H1 (cell line): ENCODE measurements around the gene DOCK10. TPM values are rescaled to one million over a fixed set of nuclear protein-coding genes. Genes with fewer than 3 reads are reported as not detected.

ENCODE experiments used
- CTCF ChIA-PET: fragments of 300-600 bp; sonication (Branson Sonifier 250); formaldehyde crosslinking; loops from one replicate; lab custom pipeline; 2021; ENCODE audit not compliant: partially characterized antibody; lab: Charles Lee
- POLR2A ChIA-PET: fragments of 300-600 bp; sonication (Branson Sonifier 250); formaldehyde crosslinking; loops from one replicate; lab custom pipeline; 2021; ENCODE audit warnings: inconsistent platforms; ENCODE audit not compliant: partially characterized antibody; lab: Charles Lee
- DNase-seq, 2 experiments: peaks; one replicate each; pipeline versions ENCODE4 v3.0.0 to v3.0.0-alpha.2; 2010 to 2022; ENCODE audit warnings: low spot score in 2 of 2, low read depth in 1 of 2, mixed read lengths in 1 of 2
- FAIRE-seq: peaks from 2 replicates; lab custom pipeline; 2011; peaks lifted over from hg19 to GRCh38; lab: Jason Lieb, UNC
- H2AFZ ChIP-seq: 2 replicates; pipeline ENCODE4 v1.8.1; 2012; ENCODE audit warnings: low read length, inconsistent platforms
- H2AK5ac ChIP-seq: 2 replicates; pipeline ENCODE4 v1.6.1; 2013; ENCODE audit warnings: low read depth, low read length
- H2BK120ac ChIP-seq: replicated peaks from 2 replicates; pipeline ENCODE3; 2013; ENCODE audit warnings: low read depth, low read length, inconsistent platforms
- H2BK12ac ChIP-seq: 2 replicates; pipeline ENCODE4 v1.6.1; 2013; ENCODE audit warnings: low read depth, low read length
- H2BK15ac ChIP-seq: 2 replicates; pipeline ENCODE4 v1.6.1; 2013; ENCODE audit warnings: low read length
- H2BK20ac ChIP-seq: 2 replicates; pipeline ENCODE4 v1.6.1; 2013; ENCODE audit warnings: low read length
- H2BK5ac ChIP-seq: 2 replicates; pipeline ENCODE4 v1.6.1; 2013; ENCODE audit warnings: low read depth, low read length
- H3K14ac ChIP-seq: 2 replicates; pipeline ENCODE4 v1.6.1; 2013; ENCODE audit warnings: inconsistent platforms; ENCODE audit not compliant: insufficient read length
- H3K18ac ChIP-seq: 2 replicates; pipeline ENCODE4 v1.6.1; 2013; ENCODE audit warnings: low read length; ENCODE audit errors: extremely low read depth
- H3K23ac ChIP-seq: 2 replicates; pipeline ENCODE4 v1.6.1; 2013; ENCODE audit warnings: inconsistent platforms; ENCODE audit not compliant: insufficient read length
- H3K23me2 ChIP-seq: 2 replicates; pipeline ENCODE4 v1.6.1; 2013; ENCODE audit warnings: low read depth, low read length
- H3K27ac ChIP-seq: 2 replicates; pipeline ENCODE4 v1.6.1; 2011; ENCODE audit warnings: low read depth, low read length, inconsistent platforms
- H3K27me3 ChIP-seq, 4 experiments: replicated peaks in 1 of 4; 1 replicate in 1 of 4; 2 replicates in 3 of 4; pipeline versions ENCODE4 v1.6.1 to v1.8.1; 2011 to 2013; ENCODE audit warnings: low read length in 3 of 4, mild to moderate bottlenecking in 3 of 4, inconsistent platforms in 2 of 4, mixed read lengths in 2 of 4, moderate library complexity in 1 of 4; ENCODE audit not compliant: control insufficient read depth in 3 of 4, insufficient read depth in 3 of 4; ENCODE audit errors: extremely low read depth in 1 of 4
- H3K36me3 ChIP-seq, 4 experiments: 2 replicates each; pipeline versions ENCODE4 v1.6.1 to v1.8.1; 2011 to 2013; ENCODE audit warnings: mild to moderate bottlenecking in 4 of 4, low read length in 3 of 4, moderate library complexity in 2 of 4, control low read depth in 1 of 4, inconsistent platforms in 1 of 4; ENCODE audit not compliant: insufficient read depth in 4 of 4, control insufficient read depth in 2 of 4
- H3K4ac ChIP-seq: replicated peaks from 2 replicates; pipeline ENCODE3; 2013; ENCODE audit warnings: low read length, low read depth, mixed read lengths, inconsistent platforms; ENCODE audit not compliant: insufficient read length
- H3K4me1 ChIP-seq, 4 experiments: replicated peaks in 1 of 4; 1 replicate in 1 of 4; 2 replicates in 3 of 4; pipeline versions ENCODE4 v1.6.1 to v1.8.1; 2011 to 2013; ENCODE audit warnings: low read length in 3 of 4, inconsistent platforms in 2 of 4, mixed read lengths in 1 of 4; ENCODE audit not compliant: insufficient read depth in 4 of 4, control insufficient read depth in 3 of 4
- H3K4me2 ChIP-seq, 2 experiments: 2 replicates each; pipeline versions ENCODE4 v1.6.1 to v1.8.1; 2011 to 2013; ENCODE audit warnings: low read depth in 2 of 2, low read length in 2 of 2, control low read depth in 1 of 2, inconsistent platforms in 1 of 2, mild to moderate bottlenecking in 1 of 2; ENCODE audit not compliant: insufficient read depth in 1 of 2
- H3K4me3 ChIP-seq, 4 experiments: fragments of 200-600, 300-600 bp in 1 of 4; sonication (generic), shearing (Covaris generic), sonication (Bioruptor Twin) in 1 of 4; 2 replicates each; pipeline versions ENCODE4 v1.5.1 to v1.8.1; 2011 to 2016; ENCODE audit warnings: low read length in 4 of 4, low read depth in 3 of 4, control low read depth in 2 of 4, inconsistent platforms in 2 of 4, mild to moderate bottlenecking in 2 of 4, mixed read lengths in 1 of 4, moderate library complexity in 1 of 4; ENCODE audit not compliant: insufficient read depth in 2 of 4; ENCODE audit errors: extremely low read depth in 1 of 4
- H3K56ac ChIP-seq: replicated peaks from 2 replicates; pipeline ENCODE3; 2013; ENCODE audit warnings: low read depth, mild to moderate bottlenecking, mixed read lengths, low read length, inconsistent platforms; ENCODE audit not compliant: insufficient read length
- H3K79me1 ChIP-seq: 2 replicates; pipeline ENCODE4 v1.6.1; 2013; ENCODE audit warnings: low read depth, low read length, control low read depth
- H3K79me2 ChIP-seq, 2 experiments: 2 replicates each; pipeline versions ENCODE4 v1.6.1 to v1.8.1; 2012 to 2013; ENCODE audit warnings: low read length in 2 of 2, mild to moderate bottlenecking in 2 of 2, inconsistent platforms in 1 of 2; ENCODE audit not compliant: insufficient read depth in 2 of 2, control insufficient read depth in 1 of 2
- H3K9ac ChIP-seq, 4 experiments: replicated peaks in 1 of 4; 1 replicate in 1 of 4; 2 replicates in 3 of 4; pipeline versions ENCODE4 v1.6.1 to v1.8.1; 2011 to 2013; ENCODE audit warnings: low read depth in 3 of 4, low read length in 3 of 4, control low read depth in 2 of 4, mild to moderate bottlenecking in 2 of 4, moderate library complexity in 2 of 4, inconsistent platforms in 1 of 4; ENCODE audit errors: extremely low read depth in 1 of 4
- H3K9me3 ChIP-seq, 2 experiments: 2 replicates each; pipeline versions ENCODE4 v1.6.1 to v1.8.1; 2012 to 2013; ENCODE audit warnings: mild to moderate bottlenecking in 2 of 2, moderate library complexity in 2 of 2, control low read depth in 1 of 2, inconsistent platforms in 1 of 2, low read depth in 1 of 2, low read length in 1 of 2, mixed read lengths in 1 of 2; ENCODE audit not compliant: insufficient read depth in 2 of 2
- H4K20me1 ChIP-seq, 2 experiments: replicated peaks in 1 of 2; 2 replicates each; pipeline versions ENCODE3 to v1.8.1; 2011 to 2013; ENCODE audit warnings: inconsistent platforms in 2 of 2, low read length in 2 of 2, mild to moderate bottlenecking in 1 of 2; ENCODE audit not compliant: insufficient read depth in 2 of 2, control insufficient read depth in 1 of 2
- H4K5ac ChIP-seq: 2 replicates; pipeline ENCODE4 v1.6.1; 2013; ENCODE audit warnings: low read length, low read depth, mixed read lengths, inconsistent platforms; ENCODE audit not compliant: insufficient read length
- H4K8ac ChIP-seq: 2 replicates; pipeline ENCODE4 v1.8.0; 2013; ENCODE audit warnings: mild to moderate bottlenecking, moderate library complexity, low read length, inconsistent platforms; ENCODE audit not compliant: insufficient read depth; ENCODE audit errors: extremely low read depth
- H4K91ac ChIP-seq: replicated peaks from 2 replicates; pipeline ENCODE3; 2013; ENCODE audit warnings: low read length, mixed read lengths, inconsistent platforms; ENCODE audit not compliant: insufficient read length
- ATF2 ChIP-seq: IDR thresholded peaks from 2 replicates; pipeline ENCODE4 v1.6.1; 2012; ENCODE audit warnings: low read length, inconsistent platforms
- BACH1 ChIP-seq: IDR thresholded peaks from 2 replicates; pipeline ENCODE4 v1.6.1; 2012; ENCODE audit warnings: low read length, improper control_type of control experiment
- EP300 ChIP-seq, 2 experiments: IDR thresholded peaks; 1 replicate in 1 of 2; 2 replicates in 1 of 2; pipeline ENCODE4 v1.6.1; 2011 to 2012; ENCODE audit warnings: low read depth in 2 of 2, low read length in 2 of 2, mild to moderate bottlenecking in 2 of 2, borderline replicate concordance in 1 of 2, inconsistent platforms in 1 of 2, moderate library complexity in 1 of 2
- KDM4A ChIP-seq: IDR thresholded peaks from one replicate; pipeline ENCODE4 v1.7.1; 2012; ENCODE audit warnings: low read depth, mild to moderate bottlenecking, moderate library complexity, low read length, inconsistent platforms; ENCODE audit not compliant: severe bottlenecking
- TAF7 ChIP-seq: optimal IDR thresholded peaks from 2 replicates; pipeline ENCODE3; 2011; ENCODE audit warnings: low read depth, mild to moderate bottlenecking, inconsistent platforms, low read length, moderate library complexity, borderline replicate concordance
- TEAD4 ChIP-seq: IDR thresholded peaks from 2 replicates; pipeline ENCODE4 v1.6.1; 2012; ENCODE audit warnings: low read depth, low read length, inconsistent platforms, mixed read lengths
- WGBS, 2 experiments: shearing (Covaris generic) in 1 of 2; methylation state at CpG; one replicate each; pipeline versions ENCODE4 v1.1.6 to v1.1.7; 2013 to 2015; ENCODE audit warnings: low lambda C conversion rate in 2 of 2, mixed read lengths in 2 of 2, inconsistent platforms in 1 of 2, low coverage in 1 of 2, missing lambda C conversion rate in 1 of 2; ENCODE audit not compliant: insufficient replicate concordance in 2 of 2, insufficient coverage in 1 of 2, insufficient read length in 1 of 2; ENCODE audit errors: extremely low coverage in 1 of 2, missing lambda C conversion rate in 1 of 2; 5-methylcytosine and 5-hydroxymethylcytosine counted together
- polyA plus RNA-seq, 7 experiments: library from polyadenylated mRNA; depleted of rRNA in 3 of 7; stranded (reverse) in 5 of 7; unstranded in 2 of 7; fragments of >200 nt in 5 of 7; fragments of 200-250 nt in 2 of 7; gene quantifications; 1 replicate in 5 of 7; 2 replicates in 1 of 7; 4 replicates in 1 of 7; pipeline versions ENCODE4 v1.2.1 to v1.2.3, GENCODE V29; 2011 to 2013; ENCODE audit warnings: missing spikeins in 2 of 7, mixed read lengths in 2 of 7
- total RNA-seq: library from RNA; stranded (reverse); fragmentation: NEBNext Ultra II Directional; extraction: Animal tissue kit (Norgen Biotek cat#: 25700); gene quantifications from 2 replicates; pipeline ENCODE4 v1.2.1, GENCODE V29; 2021
- TF ChIP-seq, protein P1 (sequence below), 3 experiments: IDR thresholded peaks; 1 replicate in 2 of 3; 2 replicates in 1 of 3; pipeline versions ENCODE4 v1.5.1 to v1.6.1; 2011; ENCODE audit warnings: low read length in 3 of 3, mild to moderate bottlenecking in 3 of 3, inconsistent platforms in 2 of 3, low read depth in 1 of 3, moderate library complexity in 1 of 3; ENCODE audit not compliant: insufficient read depth in 1 of 3; ENCODE audit errors: control extremely low read depth in 1 of 3
- TF ChIP-seq, protein P2 (sequence below): IDR thresholded peaks from 2 replicates; pipeline ENCODE4 v1.6.1; 2012; ENCODE audit warnings: inconsistent platforms

DOCK10 gene
- total and polyA plus RNA-seq, 2 of the 8 experiments (the other 6 are each of a cell fraction or from before 2014, with no cell fraction given), result 0.33 to 1.6 TPM

DNA sequence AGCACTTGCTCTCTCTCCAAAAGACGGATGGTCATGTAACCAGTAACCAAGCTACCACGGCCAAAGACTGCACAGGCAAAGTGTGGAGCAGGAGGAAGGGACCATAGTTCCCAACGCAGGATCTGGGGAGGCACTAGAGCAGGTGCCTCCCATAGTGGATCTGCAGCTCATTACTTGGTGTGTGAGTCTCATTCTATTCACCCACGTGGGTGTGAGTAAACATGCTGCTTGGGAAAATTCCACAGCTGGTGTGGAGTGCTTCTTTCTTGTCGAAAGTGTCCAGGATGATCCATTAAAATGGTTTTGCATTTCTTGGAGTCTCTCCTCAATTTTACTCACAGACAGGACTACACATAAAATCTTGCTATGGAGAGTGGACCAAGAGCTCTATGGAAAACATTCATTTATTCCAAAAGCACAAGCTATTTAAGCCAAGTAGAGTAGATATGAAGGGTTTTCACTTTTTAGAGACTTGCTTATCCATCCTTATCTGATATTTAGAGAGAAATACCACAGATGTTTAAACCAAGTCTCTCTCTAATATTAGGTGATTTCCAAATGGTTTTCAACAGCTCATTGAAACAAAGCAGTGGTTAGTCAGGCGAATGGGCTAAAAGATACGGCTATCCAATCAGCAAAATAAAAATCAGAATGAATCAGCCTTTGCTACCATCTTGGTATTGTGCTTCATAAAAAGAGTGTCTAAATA lies 221.8 kb downstream of the DOCK10 start:
- no peak overlapping the region for H3K4me3 ChIP-seq
- POLR2A ChIA-PET, result no interaction called here
- H3K23ac ChIP-seq, result no peak overlapping the region
- CTCF ChIA-PET, result interaction anchor here (0.9 to 1.3 kb wide), 3 partner anchors 17 to 41 kb away, joined by 3 read pairs; no protein-coding TSS in a partner anchor
- H2BK120ac ChIP-seq, result no peak overlapping the region
- DNase-seq, result no peak
- H3K18ac ChIP-seq, result no peak overlapping the region
- no peak overlapping the region for H4K5ac ChIP-seq
- no peak overlapping the region for H4K91ac ChIP-seq
- H3K27ac ChIP-seq, result no peak overlapping the region
- no peak overlapping the region for H2AK5ac ChIP-seq
- H3K9ac ChIP-seq, result no peak overlapping the region
- H2BK20ac ChIP-seq, result no peak overlapping the region
- H4K8ac ChIP-seq, result no peak overlapping the region
- H3K4ac ChIP-seq, result no peak overlapping the region
- no peaks in the 10 kb centered on the region for H3K23me2 ChIP-seq
- no peak for FAIRE-seq
- no peak overlapping the region for H2BK15ac ChIP-seq
- no peak overlapping the region for H2AFZ ChIP-seq
- no peaks in the 10 kb centered on the region for H3K27me3 ChIP-seq
- H4K20me1 ChIP-seq, result no peaks in the 10 kb centered on the region
- WGBS, 2 experiments, result 97% methylated on average over 7 of the region's 7 CpGs; no CpG with 5 or more reads in 1 of the 2 experiments
- no peak overlapping the region for H3K14ac ChIP-seq
- no peak overlapping the region for H2BK5ac ChIP-seq
- H3K4me2 ChIP-seq, result no peak overlapping the region
- no peak overlapping the region for H2BK12ac ChIP-seq
- no peaks in the 10 kb centered on the region for H3K36me3 ChIP-seq
- H3K56ac ChIP-seq, result no peak overlapping the region
- no peaks in the 10 kb centered on the region for H3K4me1 ChIP-seq
- H3K79me2 ChIP-seq, result no peaks in the 10 kb centered on the region
- H3K9me3 ChIP-seq, result no peaks in the 10 kb centered on the region
- H3K79me1 ChIP-seq, result no peaks in the 10 kb centered on the region
- TF ChIP-seq KDM4A (no peak), ATF2 (no peak), EP300 (IDR thresholded peaks at IDR 0.05; ENCODE audit: borderline replicate concordance in 1 of 2, low read depth in 2 of 2, low read length in 2 of 2) (no peak), TEAD4 (no peak), TAF7 (no peak), BACH1 (no peak)
- TF ChIP-seq, protein P1, sequence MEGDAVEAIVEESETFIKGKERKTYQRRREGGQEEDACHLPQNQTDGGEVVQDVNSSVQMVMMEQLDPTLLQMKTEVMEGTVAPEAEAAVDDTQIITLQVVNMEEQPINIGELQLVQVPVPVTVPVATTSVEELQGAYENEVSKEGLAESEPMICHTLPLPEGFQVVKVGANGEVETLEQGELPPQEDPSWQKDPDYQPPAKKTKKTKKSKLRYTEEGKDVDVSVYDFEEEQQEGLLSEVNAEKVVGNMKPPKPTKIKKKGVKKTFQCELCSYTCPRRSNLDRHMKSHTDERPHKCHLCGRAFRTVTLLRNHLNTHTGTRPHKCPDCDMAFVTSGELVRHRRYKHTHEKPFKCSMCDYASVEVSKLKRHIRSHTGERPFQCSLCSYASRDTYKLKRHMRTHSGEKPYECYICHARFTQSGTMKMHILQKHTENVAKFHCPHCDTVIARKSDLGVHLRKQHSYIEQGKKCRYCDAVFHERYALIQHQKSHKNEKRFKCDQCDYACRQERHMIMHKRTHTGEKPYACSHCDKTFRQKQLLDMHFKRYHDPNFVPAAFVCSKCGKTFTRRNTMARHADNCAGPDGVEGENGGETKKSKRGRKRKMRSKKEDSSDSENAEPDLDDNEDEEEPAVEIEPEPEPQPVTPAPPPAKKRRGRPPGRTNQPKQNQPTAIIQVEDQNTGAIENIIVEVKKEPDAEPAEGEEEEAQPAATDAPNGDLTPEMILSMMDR (IDR thresholded peaks at IDR 0.05; ENCODE audit: control extremely low read depth in 1 of 3, insufficient read depth in 1 of 3, low read depth in 1 of 3, low read length in 3 of 3), result no peak
- TF ChIP-seq, protein P2, sequence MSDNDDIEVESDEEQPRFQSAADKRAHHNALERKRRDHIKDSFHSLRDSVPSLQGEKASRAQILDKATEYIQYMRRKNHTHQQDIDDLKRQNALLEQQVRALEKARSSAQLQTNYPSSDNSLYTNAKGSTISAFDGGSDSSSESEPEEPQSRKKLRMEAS, result no peak
